GM12872 (cell line): ENCODE data around the gene ADCY1.

Experiments
- CTCF ChIP-seq: IDR thresholded peaks from 3 replicates; pipeline ENCODE4 v1.5.1; 2011; ENCODE audit warnings: low read depth, mild to moderate bottlenecking, low read length, moderate library complexity; ENCODE audit not compliant: insufficient read depth

Gene ADCY1

GRCh38 chr7:45627691-45628456, 53.7 kb downstream of the ADCY1 start:
- no peak for TF ChIP-seq CTCF

- no peak for TF ChIP-seq CTCF
Observed at GRCh38 chr7:45631569-45631968, 57.4 kb downstream of the ADCY1 start.

- TF ChIP-seq CTCF: no peak
Observed at GRCh38 chr7:45636733-45637132, 62.6 kb downstream of the ADCY1 start.

- no peak for TF ChIP-seq CTCF
Observed at GRCh38 chr7:45638916-45639315, 64.7 kb downstream of the ADCY1 start.

GRCh38 chr7:45642044-45642443, 67.9 kb downstream of the ADCY1 start:
- no peak for TF ChIP-seq CTCF

GRCh38 chr7:45643630-45644029, 69.5 kb downstream of the ADCY1 start:
- no peak for TF ChIP-seq CTCF

GRCh38 chr7:45644237-45644636, 70.1 kb downstream of the ADCY1 start:
- no peak for TF ChIP-seq CTCF
